Right renal pelvis (tissue), 4 donors: ENCODE data around the gene ZBTB7B. TPM values are rescaled to one million over a fixed set of nuclear protein-coding genes. Genes with fewer than 3 reads are reported as not detected.

Experiments used
- DNase-seq, 4 donors: peaks; one replicate each; pipeline ENCODE4 v3.0.0-alpha.2; 2013; ENCODE audit warnings: low read depth in 4 of 4, low spot score in 3 of 4, missing footprints in 1 of 4
- polyA plus RNA-seq, 4 donors: library from polyadenylated mRNA; unstranded; fragments of 120-200 nt; gene quantifications; one replicate each; pipeline ENCODE4 v1.2.1, GENCODE V29; 2013; ENCODE audit not compliant: insufficient read length in 4 of 4

Gene ZBTB7B
- polyA plus RNA-seq, 4 donors = 13.0 to 17.4 (median 14.4) TPM

- DNase-seq = no peak
Observed at GRCh38 chr1:155014709-155015508, 12.3 kb downstream of the ZBTB7B start.

GRCh38 chr1:155015527-155016230, 13.1 kb downstream of the ZBTB7B start:
- no peak for DNase-seq

GRCh38 chr1:155016231-155016831, 13.7 kb downstream of the ZBTB7B start:
- DNase-seq = no peak

GRCh38 chr1:155017041-155017945, 14.7 kb downstream of the ZBTB7B start:
- DNase-seq = peak in 1 of 4 donors; percentile 78

GRCh38 chr1:155017946-155018316, 15.3 kb downstream of the ZBTB7B start:
- no peak for DNase-seq

GRCh38 chr1:155018617-155019348, 16.2 kb downstream of the ZBTB7B start:
- DNase-seq = no peak

GRCh38 chr1:155019377-155020245, 17.0 kb downstream of the ZBTB7B start:
- DNase-seq = no peak

- DNase-seq = no peak
Observed at GRCh38 chr1:155022136-155022926, 19.7 kb downstream of the ZBTB7B start.

- DNase-seq = no peak
Observed at GRCh38 chr1:155022927-155023236, 20.3 kb downstream of the ZBTB7B start.

- DNase-seq = no peak
Observed at GRCh38 chr1:155023627-155024026, 21.0 kb downstream of the ZBTB7B start.

- no peak for DNase-seq
Observed at GRCh38 chr1:155024315-155024714, 21.7 kb downstream of the ZBTB7B start.

GRCh38 chr1:155026154-155026553, 23.6 kb downstream of the ZBTB7B start:
- DNase-seq = no peak

GRCh38 chr1:155026588-155026987, 24.0 kb downstream of the ZBTB7B start:
- DNase-seq = no peak

GRCh38 chr1:155029513-155030242, 27.1 kb downstream of the ZBTB7B start:
- no peak for DNase-seq

GRCh38 chr1:155030243-155030795, 27.7 kb downstream of the ZBTB7B start:
- no peak for DNase-seq

GRCh38 chr1:155030899-155031298, 28.3 kb downstream of the ZBTB7B start:
- DNase-seq = no peak

- no peak for DNase-seq
Observed at GRCh38 chr1:155032886-155033285, 30.3 kb downstream of the ZBTB7B start.
